GM19463 (cell line): Measurements from ENCODE around the gene RPP40.
"Not testable (repeated sequence)": the region's sequence is repeated elsewhere in the genome, so short reads cannot be mapped to it uniquely, and the experiment has no call there.

Experiments
- ATAC-seq: cut with Tn5 transposase; IDR thresholded peaks from one replicate; pipeline ENCODE4 v1.9.1; 2021; ENCODE audit warnings: mild to moderate bottlenecking, moderate library complexity; ENCODE audit not compliant: unreplicated experiment

RPP40 gene

GRCh38 chr6:5003604-5004372, at the start of gene RPP40:
Gene RPP40 (minus strand): TSS chr6:5004037. CDS start chr6:5004002, 35 bp downstream.
- ATAC-seq: peak; percentile 86

GRCh38 chr6:5053038-5053437, 49.2 kb upstream of the RPP40 start:
- ATAC-seq: no peak

- ATAC-seq: no peak
Observed at GRCh38 chr6:5051394-5051793, 47.6 kb upstream of the RPP40 start.

- ATAC-seq: no peak
Observed at GRCh38 chr6:5050009-5050408, 46.2 kb upstream of the RPP40 start.

GRCh38 chr6:5046430-5046829, 42.6 kb upstream of the RPP40 start:
- ATAC-seq: no peak

- no peak for ATAC-seq
Observed at GRCh38 chr6:5045416-5045815, 41.6 kb upstream of the RPP40 start.

GRCh38 chr6:5044866-5045265, 41.0 kb upstream of the RPP40 start:
- ATAC-seq: no peak

- no peak for ATAC-seq
Observed at GRCh38 chr6:5042436-5042835, 38.6 kb upstream of the RPP40 start.

- ATAC-seq: no peak
Observed at GRCh38 chr6:5041955-5042354, 38.1 kb upstream of the RPP40 start.

GRCh38 chr6:5036269-5036668, 32.4 kb upstream of the RPP40 start:
- no peak for ATAC-seq

GRCh38 chr6:5034736-5035135, 30.9 kb upstream of the RPP40 start:
- ATAC-seq: no peak

- ATAC-seq: no peak
Observed at GRCh38 chr6:5034328-5034727, 30.5 kb upstream of the RPP40 start.

- ATAC-seq: not testable (repeated sequence)
Observed at GRCh38 chr6:5033214-5033904, 29.5 kb upstream of the RPP40 start.

- not testable (repeated sequence) for ATAC-seq
Observed at GRCh38 chr6:5032706-5033105, 28.9 kb upstream of the RPP40 start.

GRCh38 chr6:5031150-5031549, 27.3 kb upstream of the RPP40 start:
- no peak for ATAC-seq

GRCh38 chr6:5030596-5031136, 26.8 kb upstream of the RPP40 start:
- peak; percentile 90 for ATAC-seq

GRCh38 chr6:5029609-5030008, 25.8 kb upstream of the RPP40 start:
- ATAC-seq: no peak

GRCh38 chr6:5028921-5029320, 25.1 kb upstream of the RPP40 start:
- no peak for ATAC-seq

- ATAC-seq: no peak
Observed at GRCh38 chr6:5028301-5028700, 24.5 kb upstream of the RPP40 start.

- ATAC-seq: no peak
Observed at GRCh38 chr6:5025911-5026819, 22.3 kb upstream of the RPP40 start.

GRCh38 chr6:5023923-5024322, 20.1 kb upstream of the RPP40 start:
- ATAC-seq: no peak
